Activated CD8-positive, alpha-beta memory T cell treated with anti-CD3 and anti-CD28 coated beads, Interleukin-2, amount 50 U/mL, for 4 hours (primary cell): ENCODE measurements around the gene APOA5.
"Not testable (repeated sequence)": the region's sequence is repeated elsewhere in the genome, so short reads cannot be mapped to it uniquely, and the experiment has no call there.

ENCODE experiments used
- DNase-seq: peaks from one replicate; pipeline ENCODE4 v3.0.0-alpha.2; 2020

Gene APOA5

DNA sequence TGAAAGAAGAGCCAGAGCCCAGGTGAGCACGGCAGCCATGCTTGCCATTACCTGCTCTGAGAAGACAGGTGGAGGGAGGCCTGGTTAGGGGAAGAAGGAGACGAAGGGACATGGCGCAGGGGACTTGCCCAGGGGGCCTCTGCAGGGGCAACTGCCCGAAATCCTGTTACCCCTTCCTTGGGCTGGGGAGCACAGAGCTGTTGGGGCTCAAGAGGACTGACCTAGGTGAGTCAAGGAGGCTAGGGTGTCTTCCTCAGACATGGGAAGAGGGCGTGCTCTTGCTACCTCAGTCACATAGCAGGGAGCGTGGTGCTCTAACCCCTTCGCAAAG is at the start of gene APOA5:
Gene APOA5, minus strand, starts transcription at position 67 of the 331 bp plus-strand sequence. Its CDS starts 19 bp downstream, at position 48.
- DNase-seq, result no peak

DNA sequence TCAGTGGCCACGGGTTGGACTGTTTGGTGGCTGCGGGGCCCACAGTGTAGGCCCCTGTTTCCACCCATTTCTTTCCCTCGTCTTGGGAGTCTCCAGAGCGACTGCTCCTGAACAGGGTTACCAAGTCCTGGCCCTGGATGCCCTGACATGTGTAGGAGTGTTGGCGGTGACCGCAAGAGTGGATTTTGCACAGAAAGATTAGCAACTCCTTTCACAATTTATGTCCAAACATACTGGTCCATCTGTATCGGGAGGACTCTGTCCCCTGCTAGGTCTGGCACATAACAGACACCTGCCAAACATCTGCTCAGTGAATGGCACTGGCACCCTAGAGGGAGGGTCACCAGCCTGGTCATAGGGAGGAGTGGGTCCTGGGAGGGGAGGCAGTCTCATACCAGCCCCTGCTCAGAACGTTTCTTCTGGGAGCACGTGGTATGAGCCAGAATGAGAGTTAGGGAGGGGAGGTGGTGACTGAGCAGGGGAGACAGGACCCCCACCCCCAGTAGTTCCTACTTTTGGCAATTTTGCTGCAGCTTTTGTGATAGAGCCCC is 49.1 kb upstream of the APOA5 start:
- no peak for DNase-seq

DNA sequence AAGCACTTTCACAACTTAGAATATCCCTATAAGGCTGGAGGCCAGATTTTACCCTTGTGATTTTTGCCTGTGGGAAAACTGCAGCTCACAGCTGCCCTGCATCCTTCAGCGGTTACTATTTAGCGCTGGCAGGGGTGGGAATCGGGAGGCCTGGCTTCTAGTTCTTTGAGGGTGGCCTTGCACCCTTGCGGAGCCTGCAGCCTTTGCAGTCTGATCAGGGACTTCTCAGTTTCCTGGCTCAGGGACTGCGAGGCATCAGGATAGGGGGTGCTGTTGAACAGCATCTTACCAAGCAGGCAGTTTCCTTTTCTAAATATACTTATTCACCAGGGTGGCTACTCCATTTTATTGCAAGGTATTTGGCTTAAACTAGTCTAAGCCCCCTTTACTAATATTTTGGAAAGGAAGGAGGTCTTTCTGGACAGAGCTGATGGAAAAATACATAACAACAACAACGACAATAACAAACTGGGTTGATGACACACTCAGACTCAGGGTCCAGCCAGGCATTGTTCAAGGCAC is 48.6 kb upstream of the APOA5 start:
- no peak for DNase-seq

DNA sequence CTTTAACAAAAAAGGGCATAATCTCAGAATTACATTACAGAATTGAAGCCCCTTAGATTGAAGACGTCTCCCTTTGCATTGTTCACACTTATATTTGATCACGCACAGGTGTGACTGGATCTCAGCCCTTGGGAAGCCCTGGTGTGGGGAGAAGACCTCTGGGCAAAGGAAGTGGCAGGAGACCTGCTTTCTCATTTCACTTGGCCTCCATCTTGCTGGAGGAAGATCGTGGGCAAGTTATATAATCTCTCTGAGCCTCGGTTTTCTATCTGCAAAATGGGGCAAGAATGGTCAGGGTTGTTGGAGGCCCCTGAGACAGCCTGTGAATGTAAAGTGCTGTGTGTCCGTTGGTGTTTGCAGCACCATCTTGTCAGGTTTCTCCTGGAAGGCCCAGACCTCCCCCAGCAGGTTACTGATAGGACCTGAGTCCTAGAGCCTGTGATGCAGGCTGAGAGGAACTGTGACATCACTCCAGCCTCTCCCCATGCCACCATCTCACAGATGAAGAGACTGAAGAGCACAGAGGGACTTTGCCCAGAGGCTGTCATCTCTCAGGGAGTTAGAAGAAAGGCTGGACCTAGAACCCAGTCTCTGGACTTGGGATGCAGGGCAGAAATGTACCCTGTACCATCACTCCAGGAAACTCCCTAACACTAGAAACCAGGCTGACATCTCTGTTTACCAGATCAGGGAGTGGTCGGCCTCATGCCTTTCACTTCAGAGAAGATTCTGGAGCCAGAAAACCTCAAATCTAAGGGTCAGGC is 46.8 kb upstream of the APOA5 start:
- DNase-seq, result no peak

- no peak for DNase-seq
These were observed 45.8 kb upstream of the APOA5 start, which contains the start of gene APOA1 for GRCh38 chr11:116837231-116838091. TSS of gene APOA1 (minus strand) at chr11:116837622. CDS start at chr11:116837387, 235 bp downstream.

GRCh38 chr11:116836632-116836991 is 44.9 kb upstream of the APOA5 start:
- DNase-seq, result no peak

- DNase-seq, result peak; percentile 78
These were observed 44.3 kb upstream of the APOA5 start for GRCh38 chr11:116835791-116836631.

GRCh38 chr11:116835042-116835772 is 43.5 kb upstream of the APOA5 start:
- no peak for DNase-seq

GRCh38 chr11:116834535-116835041 is 42.9 kb upstream of the APOA5 start:
- not testable (repeated sequence) for DNase-seq

DNA sequence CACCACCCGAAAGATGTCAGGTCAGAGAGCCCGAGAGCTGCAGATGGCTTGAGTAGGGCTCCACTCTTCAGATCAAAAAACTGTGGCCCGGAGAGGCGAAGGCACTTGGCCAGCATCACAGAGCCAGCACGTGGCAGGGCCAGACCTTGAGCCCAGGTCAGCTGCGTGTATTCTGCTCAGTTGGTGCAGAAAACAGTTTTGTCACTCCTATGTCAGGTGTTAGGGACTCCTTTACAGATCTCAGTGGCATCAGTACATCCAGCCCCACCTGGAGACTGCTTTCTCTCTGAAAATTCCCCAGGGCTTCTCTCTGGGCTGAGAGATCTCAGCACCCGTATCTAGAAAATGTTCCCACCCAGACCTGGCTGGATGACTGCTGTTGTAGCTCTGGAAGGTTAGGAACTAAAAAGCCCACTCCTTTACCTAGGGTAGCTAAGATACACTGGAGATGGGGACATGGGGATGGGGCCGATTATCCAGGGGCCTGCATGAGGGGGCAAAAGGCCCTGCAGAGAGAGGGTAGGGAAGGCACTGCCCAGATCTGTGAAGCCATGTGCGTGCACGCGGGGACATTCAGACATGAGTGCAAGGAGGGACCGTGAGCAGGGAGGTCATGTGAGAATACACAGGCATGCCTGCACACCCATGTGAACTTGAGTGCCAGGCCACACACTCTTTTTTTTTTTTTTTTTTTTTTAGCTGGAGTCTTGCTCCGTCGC is 42.3 kb upstream of the APOA5 start:
- no peak for DNase-seq

DNA sequence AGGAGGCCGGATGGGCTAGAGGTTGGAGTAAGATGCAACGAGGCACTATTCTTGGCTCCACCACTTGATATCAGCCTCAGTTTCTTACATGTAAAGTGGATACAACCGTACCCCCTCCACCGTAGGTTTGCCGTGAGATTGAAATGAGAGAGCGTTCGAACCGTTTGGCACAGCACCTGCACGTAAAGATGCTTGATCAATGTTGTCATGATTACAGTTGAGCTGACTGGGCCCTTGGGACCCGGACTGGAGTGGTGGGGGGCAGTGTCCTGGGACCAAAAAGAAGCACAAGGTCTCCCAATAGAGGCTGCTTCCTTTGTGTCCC is 41.8 kb upstream of the APOA5 start:
- DNase-seq, result no peak

DNA sequence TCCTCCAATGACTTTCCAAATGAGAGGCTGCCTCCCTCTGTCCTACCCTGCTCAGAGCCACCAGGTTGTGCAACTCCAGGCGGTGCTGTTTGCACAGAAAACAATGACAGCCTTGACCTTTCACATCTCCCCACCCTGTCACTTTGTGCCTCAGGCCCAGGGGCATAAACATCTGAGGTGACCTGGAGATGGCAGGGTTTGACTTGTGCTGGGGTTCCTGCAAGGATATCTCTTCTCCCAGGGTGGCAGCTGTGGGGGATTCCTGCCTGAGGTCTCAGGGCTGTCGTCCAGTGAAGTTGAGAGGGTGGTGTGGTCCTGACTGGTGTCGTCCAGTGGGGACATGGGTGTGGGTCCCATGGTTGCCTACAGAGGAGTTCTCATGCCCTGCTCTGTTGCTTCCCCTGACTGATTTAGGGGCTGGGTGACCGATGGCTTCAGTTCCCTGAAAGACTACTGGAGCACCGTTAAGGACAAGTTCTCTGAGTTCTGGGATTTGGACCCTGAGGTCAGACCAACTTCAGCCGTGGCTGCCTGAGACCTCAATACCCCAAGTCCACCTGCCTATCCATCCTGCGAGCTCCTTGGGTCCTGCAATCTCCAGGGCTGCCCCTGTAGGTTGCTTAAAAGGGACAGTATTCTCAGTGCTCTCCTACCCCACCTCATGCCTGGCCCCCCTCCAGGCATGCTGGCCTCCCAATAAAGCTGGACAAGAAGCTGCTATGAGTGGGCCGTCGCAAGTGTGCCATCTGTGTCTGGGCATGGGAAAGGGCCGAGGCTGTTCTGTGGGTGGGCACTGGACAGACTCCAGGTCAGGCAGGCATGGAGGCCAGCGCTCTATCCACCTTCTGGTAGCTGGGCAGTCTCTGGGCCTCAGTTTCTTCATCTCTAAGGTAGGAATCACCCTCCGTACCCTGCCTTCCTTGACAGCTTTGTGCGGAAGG is 40.9 kb upstream of the APOA5 start:
- DNase-seq, result no peak

DNA sequence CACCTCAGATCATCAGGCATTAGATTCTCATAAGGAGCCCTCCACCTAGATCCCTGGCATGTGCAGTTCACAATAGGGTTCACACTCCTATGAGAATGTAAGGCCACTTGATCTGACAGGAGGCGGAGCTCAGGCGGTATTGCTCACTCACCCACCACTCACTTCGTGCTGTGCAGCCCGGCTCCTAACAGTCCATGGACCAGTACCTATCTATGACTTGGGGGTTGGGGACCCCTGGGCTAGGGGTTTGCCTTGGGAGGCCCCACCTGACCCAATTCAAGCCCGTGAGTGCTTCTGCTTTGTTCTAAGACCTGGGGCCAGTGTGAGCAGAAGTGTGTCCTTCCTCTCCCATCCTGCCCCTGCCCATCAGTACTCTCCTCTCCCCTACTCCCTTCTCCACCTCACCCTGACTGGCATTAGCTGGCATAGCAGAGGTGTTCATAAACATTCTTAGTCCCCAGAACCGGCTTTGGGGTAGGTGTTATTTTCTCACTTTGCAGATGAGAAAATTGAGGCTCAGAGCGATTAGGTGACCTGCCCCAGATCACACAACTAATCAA is 40.2 kb upstream of the APOA5 start:
- DNase-seq, result no peak

DNA sequence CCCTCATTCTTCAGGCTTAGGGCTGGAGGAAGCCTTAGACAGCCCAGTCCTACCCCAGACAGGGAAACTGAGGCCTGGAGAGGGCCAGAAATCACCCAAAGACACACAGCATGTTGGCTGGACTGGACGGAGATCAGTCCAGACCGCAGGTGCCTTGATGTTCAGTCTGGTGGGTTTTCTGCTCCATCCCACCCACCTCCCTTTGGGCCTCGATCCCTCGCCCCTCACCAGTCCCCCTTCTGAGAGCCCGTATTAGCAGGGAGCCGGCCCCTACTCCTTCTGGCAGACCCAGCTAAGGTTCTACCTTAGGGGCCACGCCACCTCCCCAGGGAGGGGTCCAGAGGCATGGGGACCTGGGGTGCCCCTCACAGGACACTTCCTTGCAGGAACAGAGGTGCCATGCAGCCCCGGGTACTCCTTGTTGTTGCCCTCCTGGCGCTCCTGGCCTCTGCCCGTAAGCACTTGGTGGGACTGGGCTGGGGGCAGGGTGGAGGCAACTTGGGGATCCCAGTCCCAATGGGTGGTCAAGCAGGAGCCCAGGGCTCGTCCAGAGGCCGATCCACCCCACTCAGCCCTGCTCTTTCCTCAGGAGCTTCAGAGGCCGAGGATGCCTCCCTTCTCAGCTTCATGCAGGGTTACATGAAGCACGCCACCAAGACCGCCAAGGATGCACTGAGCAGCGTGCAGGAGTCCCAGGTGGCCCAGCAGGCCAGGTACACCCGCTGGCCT is 38.7 kb upstream of the APOA5 start:
- no peak for DNase-seq

GRCh38 chr11:116829525-116830183 is 38.0 kb upstream of the APOA5 start, which contains the start of gene APOC3:
TSS of gene APOC3 (plus strand) at chr11:116829907. CDS start at chr11:116830583, 676 bp downstream.
- DNase-seq, result no peak

DNA sequence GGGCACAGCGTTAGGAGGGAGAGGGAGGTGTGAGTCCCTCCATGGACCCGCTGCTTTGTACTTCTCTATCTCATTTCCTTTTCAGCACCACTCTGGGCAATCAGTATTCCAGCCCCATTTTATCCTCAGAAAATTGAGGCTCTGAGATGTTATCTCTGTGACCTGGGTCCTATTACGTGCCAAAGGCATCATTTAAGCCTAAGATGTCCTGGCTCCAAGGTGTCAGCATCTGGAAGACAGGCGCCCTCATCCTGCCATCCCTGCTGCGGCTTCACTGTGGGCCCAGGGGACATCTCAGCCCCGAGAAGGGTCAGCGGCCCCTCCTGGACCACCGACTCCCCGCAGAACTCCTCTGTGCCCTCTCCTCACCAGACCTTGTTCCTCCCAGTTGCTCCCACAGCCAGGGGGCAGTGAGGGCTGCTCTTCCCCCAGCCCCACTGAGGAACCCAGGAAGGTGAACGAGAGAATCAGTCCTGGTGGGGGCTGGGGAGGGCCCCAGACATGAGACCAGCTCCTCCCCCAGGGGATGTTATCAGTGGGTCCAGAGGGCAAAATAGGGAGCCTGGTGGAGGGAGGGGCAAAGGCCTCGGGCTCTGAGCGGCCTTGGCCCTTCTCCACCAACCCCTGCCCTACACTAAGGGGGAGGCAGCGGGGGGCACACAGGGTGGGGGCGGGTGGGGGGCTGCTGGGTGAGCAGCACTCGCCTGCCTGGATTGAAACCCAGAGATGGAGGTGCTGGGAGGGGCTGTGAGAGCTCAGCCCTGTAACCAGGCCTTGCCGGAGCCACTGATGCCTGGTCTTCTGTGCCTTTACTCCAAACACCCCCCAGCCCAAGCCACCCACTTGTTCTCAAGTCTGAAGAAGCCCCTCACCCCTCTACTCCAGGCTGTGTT is 37.2 kb upstream of the APOA5 start:
- no peak for DNase-seq

- DNase-seq, result no peak
These were observed 35.8 kb upstream of the APOA5 start for GRCh38 chr11:116827461-116827860.
